GM10248 (cell line): ENCODE measurements around the gene MYO10.
"Not testable (repeated sequence)": the region's sequence is repeated elsewhere in the genome, so short reads cannot be mapped to it uniquely, and the experiment has no call there.

Source experiments
- CTCF ChIA-PET: fragments of 300-600 bp; sonication (Branson Sonifier 250); formaldehyde crosslinking; extraction: SDS; loops from one replicate; lab custom pipeline; 2021; ENCODE audit warnings: antibody characterized with exemption; lab: Yijun Ruan, JAX
- POLR2A ChIA-PET: fragments of 350-650 bp; sonication (Branson Sonifier 250); formaldehyde crosslinking; extraction: SDS; loops from one replicate; lab custom pipeline; 2020; ENCODE audit warnings: antibody characterized with exemption; lab: Yijun Ruan, JAX
- DNase-seq: peaks from one replicate; pipeline ENCODE4 v3.0.0; 2012; ENCODE audit errors: extremely low spot score
- TF ChIP-seq, protein P1 (sequence below): IDR thresholded peaks from 2 replicates; pipeline ENCODE4 v1.5.1; 2012; ENCODE audit warnings: mild to moderate bottlenecking, low read depth; ENCODE audit errors: extremely low read depth, missing control alignments, control extremely low read depth

The MYO10 gene

DNA sequence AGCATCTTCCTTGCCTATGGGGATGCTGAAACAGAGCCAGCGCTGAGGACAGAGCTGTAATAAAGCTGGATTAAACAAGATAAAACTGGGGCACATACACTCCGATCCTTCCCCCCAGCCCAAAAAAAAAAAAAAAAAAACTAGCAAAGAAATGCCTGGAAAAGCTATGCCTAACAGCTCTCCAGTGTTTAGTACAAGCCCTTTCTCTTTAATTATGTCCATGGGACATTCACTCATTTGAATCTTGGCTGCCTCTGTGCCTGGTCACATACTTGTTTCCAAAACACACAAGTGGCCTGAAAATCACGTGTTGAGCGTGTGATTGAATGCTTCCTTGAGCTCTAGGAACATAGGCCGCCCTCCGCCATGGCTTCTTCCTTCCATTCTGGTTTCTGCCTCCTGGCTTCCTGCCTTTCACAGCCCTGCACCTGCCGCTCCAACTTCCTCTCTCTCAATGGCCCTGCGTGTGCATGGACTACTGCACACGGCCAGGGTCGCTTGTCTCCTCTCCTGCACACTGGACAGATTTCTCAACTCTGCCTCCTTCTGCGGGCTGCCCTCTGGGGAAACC lies 208.2 kb downstream of the MYO10 start:
- POLR2A ChIA-PET, result interaction anchor here (0.6 kb wide), 1 partner anchor 24 kb away, joined by 3 read pairs; no protein-coding TSS in a partner anchor
- CTCF ChIA-PET, result no interaction called here
- DNase-seq, result no peak
- TF ChIP-seq, protein P1, sequence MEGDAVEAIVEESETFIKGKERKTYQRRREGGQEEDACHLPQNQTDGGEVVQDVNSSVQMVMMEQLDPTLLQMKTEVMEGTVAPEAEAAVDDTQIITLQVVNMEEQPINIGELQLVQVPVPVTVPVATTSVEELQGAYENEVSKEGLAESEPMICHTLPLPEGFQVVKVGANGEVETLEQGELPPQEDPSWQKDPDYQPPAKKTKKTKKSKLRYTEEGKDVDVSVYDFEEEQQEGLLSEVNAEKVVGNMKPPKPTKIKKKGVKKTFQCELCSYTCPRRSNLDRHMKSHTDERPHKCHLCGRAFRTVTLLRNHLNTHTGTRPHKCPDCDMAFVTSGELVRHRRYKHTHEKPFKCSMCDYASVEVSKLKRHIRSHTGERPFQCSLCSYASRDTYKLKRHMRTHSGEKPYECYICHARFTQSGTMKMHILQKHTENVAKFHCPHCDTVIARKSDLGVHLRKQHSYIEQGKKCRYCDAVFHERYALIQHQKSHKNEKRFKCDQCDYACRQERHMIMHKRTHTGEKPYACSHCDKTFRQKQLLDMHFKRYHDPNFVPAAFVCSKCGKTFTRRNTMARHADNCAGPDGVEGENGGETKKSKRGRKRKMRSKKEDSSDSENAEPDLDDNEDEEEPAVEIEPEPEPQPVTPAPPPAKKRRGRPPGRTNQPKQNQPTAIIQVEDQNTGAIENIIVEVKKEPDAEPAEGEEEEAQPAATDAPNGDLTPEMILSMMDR, result no peak

DNA sequence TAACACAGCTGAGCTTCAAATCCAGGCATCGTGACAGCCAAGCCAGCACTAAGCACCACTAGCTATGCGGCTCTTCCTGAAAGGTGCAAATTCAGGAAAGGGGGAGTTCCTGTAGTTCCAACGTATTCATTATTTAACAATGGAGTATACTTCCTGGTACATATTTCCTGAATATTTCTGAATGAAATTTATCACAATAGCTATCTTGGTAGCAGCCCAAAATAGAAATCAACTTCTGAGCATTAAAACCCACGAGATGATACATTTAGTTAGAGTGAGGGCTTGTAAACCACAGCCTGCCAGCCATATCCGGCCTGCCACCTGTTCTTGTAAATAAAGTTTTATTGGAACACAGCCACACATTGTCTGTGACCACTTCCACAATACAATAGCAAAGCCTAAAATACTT lies 209.5 kb downstream of the MYO10 start:
- CTCF ChIA-PET, result no interaction called here
- TF ChIP-seq, protein P1, result no peak
- no peak for DNase-seq
- POLR2A ChIA-PET, result no interaction called here

DNA sequence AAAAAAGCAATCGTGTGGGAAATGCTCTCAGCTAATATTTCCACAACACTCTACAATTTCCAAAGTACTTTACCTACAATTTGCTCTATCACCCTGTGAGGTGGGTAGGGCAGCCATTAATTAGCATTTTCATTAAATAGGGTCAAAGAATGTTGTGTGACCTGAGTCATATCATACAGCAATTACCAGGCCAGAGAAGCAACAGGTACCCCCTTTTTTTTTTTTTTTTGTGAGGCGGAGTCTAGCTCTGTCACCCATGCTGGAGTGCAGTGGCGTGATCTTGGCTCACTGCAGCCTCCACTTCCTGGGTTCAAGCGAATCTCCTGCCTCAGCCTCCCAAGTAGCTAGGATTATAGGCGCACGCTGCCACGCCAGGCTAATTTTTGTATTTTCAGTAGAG lies 210.5 kb downstream of the MYO10 start:
- DNase-seq, result no peak
- ChIA-PET POLR2A (no interaction called here), CTCF (no interaction called here)
- TF ChIP-seq, protein P1, result no peak

DNA sequence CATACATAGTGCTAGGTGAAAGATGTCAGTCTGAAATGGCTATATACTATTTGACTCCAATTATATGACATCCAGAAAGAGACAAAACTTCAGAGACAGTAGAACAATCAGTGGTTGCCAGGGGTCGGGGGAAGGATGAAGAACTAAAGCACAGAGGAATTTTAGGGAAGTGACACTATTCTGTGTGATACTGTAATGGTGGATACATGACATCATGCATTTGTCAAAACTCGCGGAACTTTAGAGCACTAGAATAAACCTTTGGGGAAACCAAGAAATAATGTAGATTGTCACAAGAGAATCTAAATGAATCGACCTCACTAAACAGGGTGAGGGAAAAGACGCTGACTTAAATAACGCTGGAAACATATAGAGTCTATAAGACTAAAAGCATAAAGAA lies 212.3 kb downstream of the MYO10 start:
- DNase-seq, result no peak
- TF ChIP-seq, protein P1, result no peak
- CTCF ChIA-PET, result no interaction called here
- POLR2A ChIA-PET, result no interaction called here

DNA sequence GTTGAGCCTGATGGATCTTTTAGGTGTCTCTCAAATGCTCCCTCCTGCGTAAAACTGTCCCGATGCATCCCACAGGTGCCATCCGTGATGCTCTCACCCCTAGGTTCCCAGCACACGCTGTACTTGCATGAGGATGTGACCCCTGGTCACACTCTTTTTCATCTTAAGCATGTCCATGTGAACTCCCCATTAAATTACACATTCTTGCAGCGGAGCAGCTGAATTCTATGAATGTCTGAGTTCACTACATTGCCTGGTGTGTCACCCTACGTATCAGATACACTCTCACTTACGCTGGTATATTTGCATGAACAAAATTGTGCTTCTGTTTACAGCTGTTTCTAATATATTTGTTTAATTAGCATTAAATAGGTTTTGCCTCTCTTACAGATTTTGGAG lies 214.0 kb downstream of the MYO10 start:
- TF ChIP-seq, protein P1, result no peak
- ChIA-PET CTCF (no interaction called here), POLR2A (no interaction called here)
- DNase-seq, result no peak

DNA sequence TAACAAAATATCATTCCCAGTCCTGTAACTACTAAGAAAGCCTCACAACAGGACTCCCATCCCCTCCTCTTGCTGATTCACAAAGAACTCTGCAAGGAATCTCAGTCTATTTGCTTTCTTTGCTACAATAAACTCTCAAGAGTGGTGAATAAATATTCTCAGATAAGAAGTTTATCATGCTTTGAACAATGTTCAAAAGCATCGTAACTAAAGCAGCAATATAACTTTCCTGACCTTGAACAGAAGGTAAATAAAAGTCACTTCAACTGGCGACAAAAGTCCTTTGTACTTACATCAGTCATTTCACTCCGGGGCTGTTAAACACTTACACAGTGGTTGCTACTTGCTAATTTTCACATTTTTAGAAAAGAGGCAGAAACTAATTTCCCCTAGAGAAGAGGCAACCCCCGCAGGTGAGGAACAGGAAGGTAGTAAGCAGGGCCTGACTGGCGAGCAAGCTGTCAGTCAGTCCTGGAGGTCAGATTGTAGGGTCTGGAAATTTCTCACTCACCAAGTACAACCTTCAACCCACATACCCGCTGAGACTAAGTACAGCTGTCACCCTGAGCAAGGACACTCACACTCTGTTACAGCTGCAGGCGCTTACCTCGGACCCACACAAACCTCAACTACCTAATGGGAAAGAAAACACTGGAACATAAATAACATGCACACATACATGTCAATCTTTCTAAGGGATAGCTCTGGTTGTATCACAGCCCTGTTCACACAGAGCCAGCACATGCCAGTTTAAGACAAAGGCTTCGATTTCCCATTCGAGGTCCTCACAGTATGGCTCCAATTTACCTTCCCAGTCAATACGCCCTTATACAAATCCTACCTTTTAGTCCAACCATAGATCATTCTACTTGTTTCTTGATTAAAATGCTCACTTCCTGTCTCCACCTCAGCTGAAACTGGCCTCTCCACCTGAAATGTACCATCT lies 214.7 kb downstream of the MYO10 start:
- CTCF ChIA-PET, result no interaction called here

DNA sequence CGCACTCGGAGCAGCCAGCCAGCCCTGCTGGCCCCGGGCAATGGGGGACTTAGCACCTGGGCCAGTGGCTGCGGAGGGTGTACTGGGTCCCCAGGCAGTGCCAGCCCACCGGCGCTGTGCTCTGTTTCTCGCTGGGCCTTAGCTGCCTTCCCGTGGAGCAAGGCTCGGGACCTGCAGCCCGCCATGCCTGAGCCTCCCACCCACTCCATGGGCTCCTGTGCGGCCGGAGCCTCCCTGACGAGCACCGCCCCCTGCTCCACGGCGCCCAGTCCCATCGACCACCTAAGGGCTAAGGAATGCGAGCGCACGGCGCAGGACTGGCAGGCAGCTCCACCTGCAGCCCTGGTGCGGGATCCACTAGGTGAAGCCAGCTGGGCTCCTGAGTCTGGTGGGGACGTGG lies 218.1 kb downstream of the MYO10 start:
- DNase-seq, CTCF ChIA-PET, POLR2A ChIA-PET: not testable (repeated sequence)

More for the DNA sequence above, 214.7 kb downstream of the MYO10 start:
- TF ChIP-seq, protein P1, result no peak
- POLR2A ChIA-PET, result no interaction called here
- DNase-seq, result no peak
